HG03097 (cell line): Measurements from ENCODE around the gene TCERG1.

ENCODE experiments used
- ATAC-seq: cut with Tn5 transposase; IDR thresholded peaks from one replicate; pipeline ENCODE4 v1.9.1; 2021; ENCODE audit not compliant: unreplicated experiment, low FRiP score

The TCERG1 gene

DNA sequence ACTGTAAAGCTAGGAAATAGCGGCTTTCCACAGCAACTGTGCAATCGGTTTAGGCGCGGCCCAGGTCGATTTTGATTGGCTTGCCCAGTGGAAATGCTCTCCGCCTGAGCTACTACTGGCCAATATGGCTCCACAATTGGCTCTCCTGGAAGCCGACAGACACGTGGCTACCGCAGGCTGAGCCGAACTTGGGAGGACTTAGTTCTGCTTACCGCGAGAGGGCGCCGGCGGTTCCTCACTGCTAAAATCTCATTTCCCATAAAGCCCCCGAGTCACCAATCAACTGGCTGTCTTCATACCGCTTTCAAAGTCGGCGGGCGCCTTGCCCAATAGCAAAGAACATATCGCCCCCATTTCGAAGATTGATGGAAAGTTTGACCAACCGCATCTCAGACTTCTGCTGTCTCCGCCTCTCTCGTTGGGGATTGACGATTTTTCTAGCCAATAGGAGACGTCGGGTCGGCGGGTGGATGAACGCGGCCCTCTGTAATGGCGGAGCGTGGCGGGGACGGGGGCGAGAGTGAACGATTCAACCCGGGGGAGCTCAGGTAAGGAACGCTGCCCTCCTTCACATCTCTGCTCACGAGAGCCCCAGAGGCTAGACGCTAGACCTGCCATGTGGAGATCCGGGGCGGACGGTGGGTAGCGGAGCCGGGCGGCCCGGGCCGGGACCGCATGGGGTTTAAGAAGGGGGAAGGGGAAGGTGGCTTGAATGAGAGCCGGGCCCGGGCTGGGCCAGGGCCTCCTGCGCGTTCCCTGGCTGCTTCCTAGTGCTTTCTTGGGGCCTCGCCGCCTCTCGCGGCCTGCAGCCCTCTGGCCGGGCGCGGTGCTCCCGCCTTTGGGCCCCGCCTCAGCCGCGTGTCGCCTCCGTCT is at the start of gene TCERG1:
Gene TCERG1 (plus strand): TSS at position 473 of the 873 bp plus-strand sequence. CDS start 17 bp downstream, at position 490.
- peak; percentile 96 for ATAC-seq

DNA sequence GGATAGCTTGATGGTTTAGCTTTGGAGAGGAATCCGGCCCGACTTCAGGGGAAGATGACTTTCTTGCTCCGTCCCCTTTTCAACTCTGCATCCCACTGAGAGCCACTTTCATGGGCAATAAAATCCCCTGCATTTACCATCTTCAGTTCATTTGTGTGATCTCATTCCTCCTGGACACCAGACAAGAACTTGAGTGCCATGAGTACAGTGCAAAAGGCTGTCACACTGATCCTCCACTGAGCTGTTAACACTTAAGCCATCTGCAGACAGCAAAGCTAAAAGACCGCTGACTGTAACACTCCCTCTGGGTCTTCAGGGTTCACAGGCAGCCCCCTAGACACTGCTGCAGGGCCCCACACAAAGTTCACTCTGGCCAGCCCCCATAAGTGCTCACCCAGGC is 48.3 kb upstream of the TCERG1 start:
- no peak for ATAC-seq

DNA sequence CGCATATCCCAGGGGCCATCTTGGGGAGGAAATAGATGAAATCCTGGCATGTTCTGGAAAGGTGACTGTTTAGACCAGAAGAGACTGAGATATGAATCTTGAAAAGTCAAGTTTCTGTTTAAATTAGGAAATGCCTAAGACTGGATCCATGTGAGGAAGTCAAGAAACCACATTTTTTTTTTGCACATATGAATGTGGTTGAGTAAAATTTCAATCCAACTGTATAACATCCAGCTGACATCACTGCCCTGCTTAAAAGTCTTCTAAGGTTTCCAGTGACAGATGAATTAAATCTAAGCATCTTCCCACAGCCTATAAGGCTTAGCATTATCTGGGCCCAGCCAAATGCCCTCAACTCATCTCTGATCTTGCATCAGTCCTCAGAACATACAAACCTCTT is 47.7 kb upstream of the TCERG1 start:
- ATAC-seq = no peak

GRCh38 chr5:146400201-146400600 is 46.9 kb upstream of the TCERG1 start:
- no peak for ATAC-seq

- no peak for ATAC-seq
These were observed 46.1 kb upstream of the TCERG1 start for GRCh38 chr5:146401021-146401420.

DNA sequence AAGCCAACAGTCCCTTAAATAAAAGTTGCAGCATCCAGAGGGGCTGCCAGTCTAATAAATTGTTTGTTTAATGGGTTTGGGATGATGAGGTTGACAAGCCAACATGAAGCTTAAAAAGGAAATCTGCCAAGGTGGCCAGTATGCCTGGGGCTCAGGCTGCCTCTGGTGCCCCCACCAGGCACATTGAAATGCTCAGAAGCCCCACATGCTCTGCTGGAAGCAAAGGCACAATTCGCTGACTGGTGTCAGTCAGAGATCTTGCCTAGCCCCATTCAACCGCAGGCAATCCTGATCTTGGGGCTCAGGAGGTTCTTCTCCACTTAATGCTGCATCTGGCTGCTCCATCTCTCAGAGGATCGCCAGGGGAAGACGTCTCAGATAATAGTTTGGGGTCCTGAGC is 44.2 kb upstream of the TCERG1 start:
- no peak for ATAC-seq

GRCh38 chr5:146409054-146409671 is 38.0 kb upstream of the TCERG1 start:
- ATAC-seq = no peak

DNA sequence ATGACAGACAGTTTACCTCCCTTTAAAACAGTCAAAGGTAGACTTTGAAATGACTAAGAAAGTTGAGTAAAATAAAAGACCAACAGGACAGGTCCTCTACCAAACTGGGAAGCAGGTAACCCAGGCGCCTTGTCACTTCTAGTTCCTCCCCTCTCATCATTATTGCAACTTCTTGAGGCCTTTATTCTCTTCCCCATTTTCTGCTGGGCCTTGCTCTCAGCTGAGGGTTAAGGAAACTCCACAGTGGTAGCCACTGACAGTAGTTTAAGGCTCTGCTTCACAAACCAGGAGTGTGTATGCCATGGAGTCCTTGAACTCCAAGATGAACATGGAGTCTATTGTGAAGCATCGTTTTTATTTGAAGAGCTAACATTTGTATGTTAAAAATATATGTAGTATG is 36.9 kb upstream of the TCERG1 start:
- no peak for ATAC-seq

GRCh38 chr5:146419696-146420095 is 27.4 kb upstream of the TCERG1 start:
- ATAC-seq = no peak

DNA sequence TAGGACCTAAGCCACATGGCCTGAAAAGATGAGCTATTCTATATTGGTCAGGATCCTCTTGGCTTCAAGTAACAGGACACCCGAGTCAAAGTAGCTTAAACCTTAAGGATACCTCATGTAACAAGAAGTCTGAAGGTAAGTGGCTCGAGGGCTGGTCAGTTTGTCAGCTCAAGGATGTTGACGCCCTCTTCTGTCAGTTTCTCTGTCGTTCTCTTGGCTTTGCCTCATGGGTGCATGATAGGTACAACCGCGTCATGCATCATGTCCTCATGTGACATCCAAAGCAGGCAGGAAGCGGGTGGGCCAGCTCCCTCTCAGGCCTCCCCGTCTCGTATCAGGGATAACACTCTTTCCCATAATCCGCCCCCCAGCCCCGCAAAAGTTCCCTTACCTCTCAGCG is 22.1 kb upstream of the TCERG1 start:
- no peak for ATAC-seq

GRCh38 chr5:146426305-146426704 is 20.8 kb upstream of the TCERG1 start:
- no peak for ATAC-seq

DNA sequence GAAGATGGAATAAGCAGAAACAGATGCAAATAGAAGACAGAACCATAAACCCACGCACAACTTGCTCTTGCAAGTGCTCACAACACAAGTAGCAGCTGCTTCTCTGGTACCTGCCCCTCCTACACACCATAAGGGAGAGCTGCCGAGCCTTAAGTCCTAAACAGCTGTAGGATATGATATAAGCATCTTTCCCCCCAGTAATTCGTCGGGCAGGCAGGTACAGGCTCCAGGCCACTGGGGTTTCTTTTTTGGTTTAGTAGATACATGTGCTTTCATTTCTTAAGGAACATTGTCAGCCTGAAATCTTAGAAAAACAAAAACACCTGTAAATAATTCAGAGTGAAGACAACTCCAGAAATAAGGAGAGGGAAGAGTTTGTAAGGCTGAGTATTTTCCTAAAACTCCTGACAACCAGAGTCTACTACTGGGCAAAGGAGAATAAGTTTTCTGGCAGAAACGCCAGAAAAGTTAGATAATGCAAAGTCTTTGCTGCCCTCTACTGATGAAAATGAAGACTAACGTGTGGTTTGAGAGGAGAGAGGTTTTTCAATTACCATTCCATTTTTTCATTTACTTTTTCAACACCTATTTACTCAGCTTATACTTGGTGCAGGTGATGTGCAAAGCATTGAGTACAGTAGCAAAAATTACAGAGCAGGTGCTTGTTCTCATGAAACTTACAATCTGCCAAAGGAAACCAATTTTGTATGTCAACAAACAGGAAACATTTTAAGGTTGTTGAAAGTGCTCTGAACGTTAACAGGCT is 20.1 kb upstream of the TCERG1 start:
- no peak for ATAC-seq

DNA sequence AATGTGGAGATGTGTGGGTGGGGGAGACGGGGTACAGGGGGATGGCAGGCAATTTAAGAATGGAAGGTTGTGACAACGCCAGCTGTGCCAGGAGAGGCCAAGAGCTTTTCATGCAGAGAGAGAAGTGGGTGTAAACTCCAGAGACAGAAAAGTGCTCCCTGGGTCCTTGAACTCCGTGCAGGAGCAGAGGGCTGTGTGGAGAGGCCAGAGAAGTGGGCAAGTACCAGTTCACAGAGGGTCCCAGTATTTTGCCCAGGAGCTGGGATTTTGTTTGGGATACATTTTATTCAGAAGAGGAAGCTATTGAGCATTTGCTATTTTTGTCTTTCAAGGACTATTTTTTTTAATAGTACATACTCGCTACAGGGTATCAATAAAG is 19.5 kb upstream of the TCERG1 start:
- no peak for ATAC-seq

DNA sequence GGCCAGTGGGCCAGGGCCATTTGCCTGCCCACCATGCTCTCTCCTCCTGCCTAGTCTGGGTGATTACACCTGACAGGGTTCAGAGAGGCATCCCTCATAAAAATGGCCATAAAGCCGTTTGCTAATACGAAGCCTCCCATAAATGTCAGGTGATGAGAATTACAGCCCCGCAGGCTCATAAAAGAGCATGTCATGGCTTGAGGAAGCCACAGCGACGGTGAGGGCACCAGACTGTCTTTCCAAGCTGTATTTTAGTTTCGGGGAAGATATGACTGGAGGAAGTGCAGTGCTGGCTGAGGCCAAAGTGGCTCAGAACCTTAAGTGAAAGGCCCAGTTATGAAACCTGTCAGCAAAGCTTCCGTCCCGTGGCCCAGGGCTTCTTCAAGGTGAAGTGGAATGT is 18.5 kb upstream of the TCERG1 start:
- ATAC-seq = no peak

- ATAC-seq = no peak
These were observed 6.8 kb upstream of the TCERG1 start for GRCh38 chr5:146440353-146440752.

GRCh38 chr5:146440870-146441495 is 6.2 kb upstream of the TCERG1 start:
- no peak for ATAC-seq

- no peak for ATAC-seq
These were observed 5.2 kb upstream of the TCERG1 start for GRCh38 chr5:146441896-146442295.

DNA sequence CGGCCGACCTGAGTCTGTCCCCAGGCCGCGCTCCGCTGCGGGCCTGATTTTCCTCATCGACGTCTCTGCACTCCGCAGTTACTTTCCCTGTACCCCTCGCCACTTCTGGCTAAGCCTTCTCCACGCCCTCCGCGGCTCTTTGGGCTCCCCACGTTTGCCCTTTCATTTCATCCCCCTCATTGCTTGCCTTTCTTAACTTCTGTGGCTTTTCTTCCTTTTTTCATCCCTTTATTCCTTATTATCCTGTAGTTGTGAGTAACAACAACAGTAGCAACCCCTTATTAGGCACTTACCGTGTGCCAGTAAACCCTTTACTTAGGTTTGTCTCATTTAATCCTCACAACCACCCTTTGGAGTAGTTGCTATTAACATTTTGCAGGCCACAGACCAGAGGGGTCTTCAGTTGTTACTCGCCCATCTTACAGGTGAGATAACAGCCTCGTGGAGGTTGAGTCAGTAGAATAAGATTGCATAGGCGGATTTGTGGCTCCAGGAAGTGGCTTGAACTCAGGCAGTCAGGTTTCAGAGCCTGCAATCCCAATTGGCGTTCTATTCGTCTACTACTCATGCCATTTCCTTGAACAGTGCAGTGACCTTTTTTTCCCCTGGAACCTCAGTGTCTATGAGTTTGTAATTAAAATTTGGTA is 724 bp downstream of the TCERG1 start:
- peak; percentile 27 for ATAC-seq

- ATAC-seq = no peak
These were observed 1.8 kb downstream of the TCERG1 start for GRCh38 chr5:146448783-146449519.

- no peak for ATAC-seq
These were observed 2.9 kb downstream of the TCERG1 start for GRCh38 chr5:146450002-146450401.
